ENCODE data around the gene FIGN. TPM values are rescaled to one million over a fixed set of nuclear protein-coding genes. Genes with fewer than 3 reads are reported as not detected.

The FIGN gene
- total RNA-seq, 1 donor from 2014 or later: 7.9 TPM

- no peak for DNase-seq (ENCODE audit: low read depth)
These were observed 1.8 kb upstream of the FIGN start for GRCh38 chr2:163737563-163737962.

- no peak for DNase-seq (ENCODE audit: low read depth)
These were observed 1.3 kb upstream of the FIGN start for GRCh38 chr2:163737190-163737439.

GRCh38 chr2:163736433-163737189 lies 803 bp upstream of the FIGN start:
- peak; percentile 72 for DNase-seq (ENCODE audit: low read depth)

GRCh38 chr2:163734881-163735684 lies 725 bp downstream of the FIGN start:
- peak; percentile 52 for DNase-seq (ENCODE audit: low read depth)

- peak; percentile 21 for DNase-seq (ENCODE audit: low read depth)
These were observed 1.4 kb downstream of the FIGN start for GRCh38 chr2:163734401-163734800.

GRCh38 chr2:163733956-163734355 lies 1.9 kb downstream of the FIGN start:
- no peak for DNase-seq (ENCODE audit: low read depth)

- peak; percentile 66 for DNase-seq (ENCODE audit: low read depth)
These were observed 2.4 kb downstream of the FIGN start for GRCh38 chr2:163733301-163733938.

GRCh38 chr2:163732727-163733126 lies 3.1 kb downstream of the FIGN start:
- peak; percentile 61 for DNase-seq (ENCODE audit: low read depth)

GRCh38 chr2:163731735-163732134 lies 4.1 kb downstream of the FIGN start:
- peak; percentile 36 for DNase-seq (ENCODE audit: low read depth)

GRCh38 chr2:163730556-163730955 lies 5.3 kb downstream of the FIGN start:
- DNase-seq (ENCODE audit: low read depth): no peak

- DNase-seq (ENCODE audit: low read depth): no peak
These were observed 6.1 kb downstream of the FIGN start for GRCh38 chr2:163729636-163730273.

GRCh38 chr2:163723881-163724280 lies 11.9 kb downstream of the FIGN start:
- DNase-seq (ENCODE audit: low read depth): no peak

GRCh38 chr2:163723348-163723747 lies 12.5 kb downstream of the FIGN start:
- no peak for DNase-seq (ENCODE audit: low read depth)

- DNase-seq (ENCODE audit: low read depth): no peak
These were observed 16.5 kb downstream of the FIGN start for GRCh38 chr2:163719331-163719730.

- DNase-seq (ENCODE audit: low read depth): peak; percentile 58
These were observed 17.7 kb downstream of the FIGN start for GRCh38 chr2:163717993-163718680.

GRCh38 chr2:163717515-163717914 lies 18.3 kb downstream of the FIGN start:
- DNase-seq (ENCODE audit: low read depth): no peak

- DNase-seq (ENCODE audit: low read depth): no peak
These were observed 19.7 kb downstream of the FIGN start for GRCh38 chr2:163716101-163716500.

- no peak for DNase-seq (ENCODE audit: low read depth)
These were observed 20.1 kb downstream of the FIGN start for GRCh38 chr2:163715668-163716067.

- no peak for DNase-seq (ENCODE audit: low read depth)
These were observed 20.6 kb downstream of the FIGN start for GRCh38 chr2:163715199-163715598.

GRCh38 chr2:163713534-163714311 lies 22.1 kb downstream of the FIGN start:
- no peak for DNase-seq (ENCODE audit: low read depth)
